HG03060 (cell line): ENCODE measurements around the gene LGALSL.

Source experiments
- ATAC-seq: cut with Tn5 transposase; IDR thresholded peaks from one replicate; pipeline ENCODE4 v1.9.1; 2021; ENCODE audit warnings: low read depth, moderate number of reproducible peaks; ENCODE audit not compliant: unreplicated experiment

The LGALSL gene

DNA sequence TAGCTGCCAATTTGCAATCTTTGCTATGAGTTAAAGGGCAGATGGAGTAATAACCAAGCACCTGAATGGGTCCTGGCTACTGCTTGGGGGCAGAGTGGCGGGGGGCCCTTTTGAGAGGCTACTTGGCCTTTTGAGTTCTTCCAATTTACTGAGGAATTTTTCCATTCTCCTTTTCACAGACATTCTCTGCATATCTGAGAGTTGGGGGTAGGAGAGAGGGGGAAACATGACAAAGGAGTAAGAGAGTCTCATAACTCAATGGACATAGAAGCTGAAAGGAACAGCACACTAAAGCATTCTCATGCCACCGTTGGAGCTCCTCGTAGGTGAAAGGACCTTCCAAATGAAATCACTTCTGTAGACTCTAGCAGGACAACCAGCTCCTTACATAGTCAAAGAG is 16.1 kb downstream of the LGALSL start:
- ATAC-seq: no peak

DNA sequence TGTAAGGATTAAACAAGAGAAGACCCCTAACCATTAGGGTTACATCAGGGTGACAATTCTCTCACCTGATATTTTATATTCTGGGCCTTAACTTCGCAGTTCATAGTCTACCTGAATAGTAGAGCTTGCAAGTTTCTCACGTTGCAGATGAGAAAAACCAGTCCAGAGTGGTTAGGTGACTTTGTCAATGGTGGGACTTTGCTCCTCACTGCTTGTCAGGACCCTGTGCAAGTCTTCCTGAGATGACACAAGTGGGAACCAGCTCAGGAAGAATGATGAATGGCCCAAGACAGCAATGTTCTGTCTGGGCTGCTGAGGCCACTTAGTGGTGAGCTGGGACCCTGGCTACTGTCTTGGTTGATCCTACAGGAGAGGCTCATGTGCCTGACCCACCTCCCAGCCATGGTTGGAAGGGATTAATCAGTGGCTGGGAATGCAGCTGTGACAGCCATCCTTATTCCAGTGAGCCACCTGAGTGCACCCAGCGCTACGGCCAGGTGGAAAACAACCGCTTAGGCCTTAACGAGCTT is 16.9 kb downstream of the LGALSL start:
- no peak for ATAC-seq

- ATAC-seq: no peak
Observed at GRCh38 chr2:64471600-64471999, 17.6 kb downstream of the LGALSL start.

DNA sequence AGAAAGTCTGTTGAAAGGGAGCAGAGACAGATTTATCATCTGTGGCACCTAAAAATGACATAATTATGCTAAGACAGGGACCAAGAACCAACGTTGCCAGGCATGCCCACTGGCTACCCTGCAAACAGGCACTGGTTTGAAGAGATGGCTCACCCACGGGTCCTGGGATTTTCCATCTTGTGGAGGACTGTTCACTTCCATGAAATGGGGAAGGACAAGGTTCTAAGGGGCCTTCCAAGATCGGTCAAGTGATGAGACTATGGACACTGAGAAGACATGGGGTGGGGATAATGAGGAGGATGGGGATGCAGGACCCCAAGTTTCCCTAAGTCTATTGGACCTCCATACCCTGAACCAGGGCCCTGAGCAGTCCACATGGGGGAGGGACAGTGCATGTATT is 18.9 kb downstream of the LGALSL start:
- no peak for ATAC-seq

DNA sequence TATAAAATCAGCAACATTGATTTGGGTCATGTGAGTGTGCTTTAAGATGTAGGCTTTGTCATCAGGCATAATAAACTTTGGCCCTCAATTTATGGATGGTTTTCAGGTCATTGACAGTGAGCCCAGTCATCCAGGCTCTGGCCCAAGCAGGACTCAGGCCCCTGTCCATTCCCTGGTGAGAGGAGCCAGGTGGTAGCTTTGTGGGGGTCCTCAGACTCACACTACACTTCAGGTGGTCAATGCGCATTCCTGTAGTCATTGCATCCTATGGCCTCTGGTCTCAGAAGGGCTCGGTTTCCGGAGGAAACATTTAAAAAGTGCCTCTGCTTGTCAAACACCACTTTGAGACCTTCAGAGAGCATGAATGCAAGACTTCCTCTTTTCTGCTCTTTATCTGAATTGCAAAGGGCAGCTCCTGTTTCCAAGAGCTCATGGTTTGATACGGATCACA is 20.2 kb downstream of the LGALSL start:
- ATAC-seq: no peak

DNA sequence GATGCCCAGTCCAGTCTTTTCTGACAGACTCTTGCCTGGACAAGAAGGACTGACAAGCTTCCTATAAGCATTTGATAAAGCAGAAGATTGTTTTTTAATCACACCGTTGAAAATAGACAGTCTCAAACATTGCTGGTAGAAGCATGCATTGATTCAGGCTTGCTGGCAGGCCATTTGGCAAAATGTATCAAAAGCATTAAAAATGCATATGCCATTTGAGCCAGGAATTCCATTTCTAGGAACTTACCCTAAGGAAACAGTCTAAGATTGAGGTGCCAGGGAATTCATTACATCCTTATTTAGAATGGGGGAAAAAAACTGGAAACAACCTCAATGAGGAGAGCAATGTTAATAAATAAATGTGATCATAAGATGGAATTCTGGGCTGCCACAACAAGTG is 20.7 kb downstream of the LGALSL start:
- ATAC-seq: no peak

- ATAC-seq: no peak
Observed at GRCh38 chr2:64477037-64477436, 23.1 kb downstream of the LGALSL start.

- ATAC-seq: no peak
Observed at GRCh38 chr2:64477979-64478378, 24.0 kb downstream of the LGALSL start.

- no peak for ATAC-seq
Observed at GRCh38 chr2:64478502-64479230, 24.7 kb downstream of the LGALSL start.

DNA sequence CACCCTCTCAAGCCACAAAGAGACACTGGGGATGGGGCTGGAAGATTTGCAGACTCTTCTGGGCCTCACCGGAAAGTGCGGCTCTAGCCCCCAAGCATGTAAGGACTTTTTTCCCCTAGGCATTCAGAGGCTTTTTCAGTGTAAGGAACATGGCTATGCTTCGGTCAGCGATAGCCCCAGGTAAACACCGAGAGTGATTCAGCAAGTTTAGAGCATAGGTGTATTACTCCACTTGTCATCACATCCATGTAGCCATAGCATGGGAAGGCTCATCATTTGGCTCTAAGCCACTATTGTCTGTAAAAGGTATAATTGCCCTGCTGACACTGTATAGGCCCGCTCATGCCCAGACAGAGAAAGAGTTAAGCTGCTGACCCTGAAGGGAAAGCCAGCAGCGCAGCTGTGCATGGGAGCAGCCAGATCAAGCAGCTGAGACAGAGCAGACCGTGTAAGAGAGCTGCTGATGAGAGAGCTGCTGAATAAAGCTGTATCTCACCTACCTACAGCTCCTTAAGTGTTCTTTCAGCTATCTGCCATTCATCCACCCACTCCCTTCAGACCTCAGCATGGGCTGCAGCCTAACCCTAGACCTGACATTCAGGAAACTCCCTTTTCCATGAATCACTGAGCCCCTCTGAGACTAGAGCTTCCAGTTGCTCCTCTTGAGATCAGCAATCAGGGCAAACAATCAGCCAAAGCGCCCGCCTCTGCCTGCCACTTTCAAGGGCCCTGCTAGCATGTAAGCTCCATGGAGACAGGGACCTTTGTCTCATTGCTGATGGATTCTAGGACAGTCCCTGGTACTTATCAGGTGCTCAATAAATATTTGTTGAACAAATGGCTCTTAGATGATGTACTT is 25.5 kb downstream of the LGALSL start:
- no peak for ATAC-seq

GRCh38 chr2:64481665-64482064 is 27.7 kb downstream of the LGALSL start:
- ATAC-seq: no peak

- no peak for ATAC-seq
Observed at GRCh38 chr2:64482243-64482642, 28.3 kb downstream of the LGALSL start.

DNA sequence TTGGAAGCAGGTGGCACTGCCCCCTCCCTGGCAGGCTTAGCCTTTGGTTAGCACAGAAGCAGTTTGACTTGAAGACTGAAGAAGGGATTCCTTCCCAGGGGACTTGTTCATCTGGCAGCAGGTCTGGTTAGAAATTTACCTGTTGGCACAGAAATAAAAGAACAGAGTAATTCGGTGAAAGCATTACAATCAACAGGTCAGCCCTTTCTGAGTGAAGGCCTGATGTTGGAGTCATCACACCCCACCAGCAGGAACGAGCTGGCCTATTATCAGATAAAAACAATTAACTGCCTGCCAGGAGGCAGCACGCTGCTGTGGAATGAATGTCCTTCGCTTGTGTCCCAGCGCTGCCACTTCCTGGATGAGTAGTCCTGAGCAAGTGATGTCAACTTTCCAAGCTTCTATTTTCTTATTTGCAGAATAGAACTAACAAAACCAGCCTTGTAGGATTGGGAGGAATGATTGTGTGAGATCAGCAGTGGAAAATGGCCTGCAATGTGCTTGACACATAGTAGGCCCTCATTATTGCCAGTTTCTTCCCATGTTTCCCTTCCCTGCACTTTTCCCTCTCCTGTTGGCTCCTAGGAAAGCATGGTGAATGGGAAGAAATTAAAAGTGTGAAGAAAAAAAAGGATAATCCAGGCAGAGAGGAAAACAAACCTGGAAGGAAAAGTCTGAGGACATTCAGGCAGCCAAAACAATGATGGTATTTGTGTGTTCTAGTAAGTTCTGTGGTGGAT is 29.0 kb downstream of the LGALSL start:
- ATAC-seq: no peak

GRCh38 chr2:64485331-64485730 is 31.4 kb downstream of the LGALSL start:
- no peak for ATAC-seq

DNA sequence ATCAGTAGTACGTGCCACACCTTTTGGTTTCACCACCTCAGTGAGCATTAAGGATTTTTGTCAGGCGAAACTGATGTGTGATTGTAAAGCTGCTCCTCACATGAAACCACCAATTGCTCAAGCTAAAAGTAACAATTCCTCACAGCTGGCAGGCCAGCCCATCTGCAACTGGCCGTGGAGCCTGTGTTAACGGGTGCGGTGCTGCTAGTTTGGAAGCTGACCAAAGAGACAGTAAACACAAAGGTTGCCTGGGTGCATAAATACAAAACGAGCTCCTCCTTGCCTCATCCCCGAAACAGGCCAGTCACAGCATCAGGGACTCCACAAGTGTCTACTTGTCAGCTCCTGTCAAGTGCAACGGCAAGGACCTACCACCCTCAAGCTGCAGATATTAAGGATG is 32.0 kb downstream of the LGALSL start:
- no peak for ATAC-seq

DNA sequence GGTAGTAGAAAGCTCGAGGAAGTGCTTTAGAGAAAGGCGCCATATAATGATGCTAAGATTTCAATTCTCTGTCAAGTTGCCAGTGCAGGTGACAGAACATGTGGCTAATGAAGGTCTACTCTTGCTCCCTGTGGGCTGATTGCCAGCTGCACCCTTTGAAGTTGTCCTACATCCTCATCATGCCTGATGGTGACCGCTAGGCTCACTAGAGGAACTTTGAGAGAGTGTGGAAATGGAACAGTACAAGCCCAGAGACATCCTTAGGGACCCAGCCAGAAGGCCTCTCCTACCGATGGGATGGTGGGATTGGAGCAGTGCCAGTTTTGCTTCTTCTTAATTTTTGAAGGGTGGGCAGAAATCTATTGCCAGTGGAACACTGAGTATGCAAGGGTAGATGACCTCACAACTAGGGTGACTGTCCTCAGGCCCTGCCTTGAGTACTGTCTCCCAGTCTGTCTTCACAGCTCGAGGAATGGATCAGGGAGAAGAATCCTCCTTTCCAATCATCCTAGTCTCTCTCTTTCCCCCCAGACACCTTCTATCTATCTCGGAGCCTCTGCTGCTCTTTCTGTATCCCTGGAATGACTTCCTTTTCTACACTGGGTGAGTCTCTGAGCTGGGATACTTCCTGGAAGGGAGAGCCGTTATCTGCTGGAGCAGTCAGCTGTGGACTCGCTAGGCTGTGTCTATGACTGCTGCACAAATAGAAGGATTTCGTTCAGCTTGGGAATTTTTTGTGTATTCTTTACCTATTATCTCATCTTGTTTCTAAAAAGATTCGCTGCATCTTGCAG is 33.5 kb downstream of the LGALSL start:
- ATAC-seq: no peak

DNA sequence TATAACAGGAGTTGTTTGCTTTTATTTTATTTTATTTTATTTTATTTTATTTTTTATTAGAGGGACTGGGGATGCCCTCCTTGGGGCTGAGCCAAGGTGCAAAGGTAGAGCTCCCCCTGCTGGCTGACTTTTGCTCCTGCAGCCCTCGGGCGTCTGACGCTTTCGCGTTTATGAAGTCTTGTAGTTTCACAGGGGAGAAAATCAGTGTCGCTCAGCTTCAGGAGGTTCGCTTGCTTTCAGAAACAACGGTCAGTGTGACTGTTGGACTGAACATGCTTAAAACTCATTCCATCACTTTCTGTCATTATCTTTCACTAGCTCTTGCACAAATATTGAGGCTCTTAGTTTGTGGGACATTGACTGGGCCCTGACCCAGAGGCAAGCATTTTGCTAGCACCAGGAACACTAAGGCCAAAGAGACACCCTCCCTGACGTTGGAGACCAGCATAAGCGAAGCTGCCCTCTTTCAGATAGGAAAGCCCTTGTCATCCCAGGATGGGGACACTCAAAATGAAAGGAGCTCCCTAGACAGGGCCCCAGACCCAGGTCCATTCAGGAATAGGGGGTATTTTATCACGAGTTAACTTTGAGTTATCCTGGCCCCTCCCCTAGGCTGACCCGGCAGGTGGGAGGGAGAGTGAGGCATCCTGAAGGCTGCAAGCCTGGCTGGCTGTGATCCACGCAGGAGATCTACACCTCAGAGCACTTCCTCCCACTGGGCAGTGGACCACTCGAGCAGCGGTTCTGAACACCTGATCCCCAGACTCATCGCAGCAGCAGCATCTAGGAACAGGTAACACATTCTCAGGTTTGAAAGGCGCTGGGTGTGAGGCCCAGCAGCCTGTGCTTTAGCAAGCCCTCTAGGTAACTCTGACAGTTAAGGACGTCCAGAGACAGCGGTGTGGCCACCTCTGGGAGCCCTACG is 34.4 kb downstream of the LGALSL start:
- ATAC-seq: no peak

DNA sequence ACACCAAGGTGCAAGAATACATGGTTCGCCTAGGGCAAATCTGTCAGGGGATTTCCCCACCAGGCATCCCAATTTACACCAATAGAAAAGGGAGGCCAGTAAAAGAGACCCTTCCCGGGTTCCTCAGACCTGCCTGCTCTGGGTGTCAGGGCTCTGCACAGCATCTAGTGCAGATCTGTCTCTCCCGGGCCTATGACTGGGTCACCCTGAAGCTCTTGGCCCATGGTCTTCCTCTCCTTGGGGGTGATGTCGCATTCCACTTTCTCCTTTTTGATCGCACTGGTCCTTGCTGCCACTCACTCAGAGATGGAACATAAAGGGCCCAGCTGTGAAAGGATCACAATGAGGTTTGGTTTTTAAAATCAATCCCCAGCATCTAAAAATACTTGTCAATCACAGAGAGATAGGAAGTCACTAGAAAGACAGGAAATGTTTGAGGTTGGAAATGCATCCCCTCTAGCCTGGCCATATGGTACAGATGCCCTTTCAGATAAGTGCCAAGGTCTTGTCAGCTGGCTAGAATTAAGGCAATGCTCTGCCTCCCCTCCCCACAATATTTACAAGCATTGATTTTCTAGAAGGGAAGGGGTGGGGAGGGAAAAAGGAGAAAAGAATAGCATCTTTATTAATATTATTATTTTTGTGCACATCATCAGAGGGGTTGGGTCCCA is 35.3 kb downstream of the LGALSL start:
- ATAC-seq: no peak

DNA sequence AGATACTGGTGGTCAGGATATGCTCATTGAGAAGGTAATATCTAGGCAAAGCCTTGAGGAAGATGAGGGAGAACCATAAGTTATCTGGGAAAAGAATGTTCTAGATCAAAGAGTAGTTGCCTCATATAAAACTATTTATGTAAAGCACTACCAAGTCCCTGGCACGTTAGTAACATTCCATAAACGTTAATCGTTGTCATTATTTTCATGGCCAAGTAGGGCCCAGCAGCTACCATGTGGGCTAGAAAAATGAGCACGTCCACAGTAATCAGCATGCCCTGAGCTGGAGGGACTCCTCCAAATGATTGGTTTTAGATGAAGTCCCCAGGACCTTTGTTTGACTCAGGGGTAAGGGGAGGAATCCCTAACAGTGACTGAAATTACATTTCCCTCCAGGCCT is 37.5 kb downstream of the LGALSL start:
- ATAC-seq: no peak
